Effector memory CD8-positive, alpha-beta T cell (primary cell): ENCODE data around the gene PRDM11.
A peak's percentile ranks its signal among the peaks of the same experiment; 100 is the strongest.

Experiments
- ATAC-seq: fragments of 150-1000 bp; cut with Tn5 transposase; replicated peaks from 2 replicates; pipeline ENCODE4 v1.10.0; 2021; ENCODE audit warnings: mild to moderate bottlenecking, moderate library complexity
- DNase-seq, 3 experiments: peaks; one replicate each; pipeline ENCODE4 v3.0.0; 2021
- H3K27ac Mint-ChIP-seq, 2 donors: one replicate each; pipeline ENCODE4 v1.8.0; 2022; ENCODE audit warnings: mild to moderate bottlenecking in 2 of 2, mixed read lengths in 2 of 2, moderate library complexity in 2 of 2
- H3K27me3 Mint-ChIP-seq, 2 donors: one replicate each; pipeline ENCODE4 v1.8.0; 2022; ENCODE audit warnings: mixed read lengths in 2 of 2
- H3K36me3 Mint-ChIP-seq: one replicate; pipeline ENCODE4 v1.8.0; 2022; ENCODE audit warnings: mild to moderate bottlenecking, moderate library complexity, mixed read lengths; ENCODE audit not compliant: insufficient read depth
- H3K4me1 Mint-ChIP-seq, 2 donors: one replicate each; pipeline ENCODE4 v1.8.0; 2022; ENCODE audit warnings: low read depth in 2 of 2, mixed read lengths in 2 of 2
- H3K4me3 Mint-ChIP-seq, 2 donors: one replicate each; pipeline ENCODE4 v1.8.0; 2022; ENCODE audit warnings: mild to moderate bottlenecking in 2 of 2, mixed read lengths in 2 of 2, moderate library complexity in 2 of 2
- H3K9me3 Mint-ChIP-seq, 2 donors: one replicate each; pipeline ENCODE4 v1.8.0; 2022; ENCODE audit warnings: mixed read lengths in 2 of 2

Gene PRDM11

GRCh38 chr11:45208135-45208534 is 61.7 kb downstream of the PRDM11 start:
- peaks cover 11 to 12% of the 10 kb centered on the region in 2 donors for H3K4me1 Mint-ChIP-seq
- DNase-seq (no peak), ATAC-seq (no peak)
- peaks cover 7% of the 10 kb centered on the region for H3K36me3 Mint-ChIP-seq
- no peaks in the 10 kb centered on the region for H3K9me3 Mint-ChIP-seq
- no peaks in the 10 kb centered on the region for H3K27me3 Mint-ChIP-seq
- no peak overlapping the region for H3K4me3 Mint-ChIP-seq
- no peak overlapping the region for H3K27ac Mint-ChIP-seq

DNA sequence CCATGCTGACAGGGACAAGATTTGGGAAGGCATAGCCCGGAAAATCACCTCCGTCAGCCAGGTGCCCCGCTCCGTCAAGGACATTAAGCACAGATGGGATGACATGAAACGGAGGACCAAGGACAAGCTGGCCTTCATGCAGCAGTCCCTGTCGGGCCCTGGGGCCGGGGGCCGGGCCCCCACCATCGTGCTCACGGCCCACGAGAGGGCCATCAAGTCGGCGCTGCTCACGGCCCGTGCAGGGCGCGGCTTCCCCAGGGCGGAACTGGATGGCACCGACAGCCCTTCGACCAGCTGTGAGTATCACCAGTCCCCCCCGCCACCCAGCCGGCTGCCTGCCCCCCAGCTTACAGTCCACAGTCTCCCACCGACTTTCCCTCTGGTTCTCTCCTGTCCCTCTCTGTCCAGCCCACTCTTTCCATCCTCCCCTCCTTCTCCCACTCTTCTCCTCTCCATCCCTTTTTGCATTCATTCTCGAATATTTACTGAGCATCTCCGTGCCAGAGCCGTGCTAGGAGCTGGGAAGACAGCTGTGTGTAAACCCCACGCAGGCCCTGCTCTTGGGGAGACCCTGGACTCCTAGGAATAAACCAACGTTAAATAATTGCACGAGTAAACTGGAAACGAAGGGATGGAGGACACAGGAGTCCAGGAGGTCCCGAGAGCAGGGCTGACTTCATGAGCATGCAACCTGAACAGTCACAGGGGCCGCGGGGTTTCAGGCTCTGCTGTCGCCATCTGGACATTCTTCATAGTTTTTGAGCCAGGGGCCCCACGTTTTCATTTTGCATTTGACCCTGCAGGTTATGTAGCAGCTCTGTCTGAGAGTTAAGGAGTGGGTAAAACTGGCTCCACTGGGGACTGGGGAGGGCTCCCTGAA is 62.8 kb downstream of the PRDM11 start:
- H3K4me3 Mint-ChIP-seq: no peak overlapping the region
- peak overlapping the region in 1 of 2 donors; percentile 61 for H3K27ac Mint-ChIP-seq
- DNase-seq (no peak), ATAC-seq (no peak)
- peaks cover 7% of the 10 kb centered on the region for H3K36me3 Mint-ChIP-seq
- H3K4me1 Mint-ChIP-seq: peaks cover 10 to 11% of the 10 kb centered on the region in 2 donors
- H3K9me3 Mint-ChIP-seq: no peaks in the 10 kb centered on the region
- H3K27me3 Mint-ChIP-seq: no peaks in the 10 kb centered on the region

DNA sequence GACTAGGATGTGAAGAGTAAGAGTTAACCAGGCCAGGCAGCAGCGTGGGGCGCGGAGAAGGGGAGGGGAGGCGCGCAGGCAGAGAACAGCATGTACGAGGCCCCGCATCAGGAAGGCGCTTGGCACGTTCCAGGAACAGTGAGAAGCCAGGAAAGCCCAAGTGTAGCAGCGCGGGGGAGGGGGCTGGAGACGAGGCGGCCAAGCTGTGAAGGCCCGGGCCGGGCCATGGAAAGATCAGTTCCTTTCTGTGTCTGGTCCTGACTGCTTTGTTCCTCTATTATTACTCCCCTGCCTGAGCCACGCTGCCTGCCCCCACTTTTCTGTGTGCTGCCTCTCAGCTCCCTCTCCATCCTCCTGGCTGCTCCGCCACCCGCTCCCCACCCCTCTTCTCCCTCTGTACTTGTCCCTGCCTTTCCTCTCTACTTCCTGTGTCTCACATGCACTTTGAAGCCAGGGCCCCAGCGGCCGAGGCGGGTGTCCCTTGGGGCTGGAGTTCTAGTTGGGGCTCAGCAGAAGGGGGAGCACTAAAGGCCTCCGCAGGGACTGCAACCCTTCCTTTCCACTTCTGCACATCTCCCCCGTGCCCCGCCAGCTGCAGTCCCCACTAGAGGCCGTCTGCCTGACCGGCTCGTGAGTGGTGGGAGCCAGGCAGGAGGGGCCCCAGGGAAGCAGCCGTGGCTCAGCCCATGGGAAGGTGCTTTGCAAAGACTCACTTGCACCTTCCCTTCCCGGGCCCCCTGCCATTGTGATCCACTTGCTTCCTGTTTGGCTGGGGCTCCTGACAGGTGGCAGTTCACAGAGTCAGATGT is 63.7 kb downstream of the PRDM11 start:
- Mint-ChIP-seq H3K27me3 (no peaks in the 10 kb centered on the region), H3K27ac (no peak overlapping the region), H3K4me1 (peaks cover 10 to 13% of the 10 kb centered on the region in 2 donors), H3K4me3 (no peak overlapping the region), H3K9me3 (no peaks in the 10 kb centered on the region), H3K36me3 (peaks cover 7% of the 10 kb centered on the region)
- no peak for ATAC-seq
- DNase-seq: no peak

DNA sequence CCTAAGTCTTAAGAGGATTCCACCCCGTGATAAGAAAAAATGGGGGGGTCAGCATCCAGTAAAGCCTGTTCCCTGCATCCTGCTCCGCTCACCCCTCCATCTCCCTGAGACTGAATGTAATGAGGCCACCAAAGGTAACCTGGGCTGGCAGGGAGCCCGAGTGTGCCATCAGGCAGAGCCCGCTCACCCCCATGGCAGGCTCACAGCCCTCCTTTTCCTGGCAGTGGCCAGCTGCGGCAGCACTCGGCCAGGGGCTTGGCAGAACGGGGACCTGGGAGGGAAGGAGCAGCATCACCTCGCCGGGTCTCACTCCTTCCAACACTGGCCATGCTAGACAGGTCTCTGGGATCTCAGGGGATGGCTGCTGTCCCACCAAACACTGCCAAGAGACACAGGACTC is 64.4 kb downstream of the PRDM11 start:
- no peak overlapping the region for H3K27ac Mint-ChIP-seq
- H3K4me3 Mint-ChIP-seq: no peak overlapping the region
- no peak for ATAC-seq
- no peak for DNase-seq
- H3K4me1 Mint-ChIP-seq: peaks cover 2 to 12% of the 10 kb centered on the region in 2 donors
- no peaks in the 10 kb centered on the region for H3K27me3 Mint-ChIP-seq
- H3K9me3 Mint-ChIP-seq: no peaks in the 10 kb centered on the region
- peaks cover 7% of the 10 kb centered on the region for H3K36me3 Mint-ChIP-seq

DNA sequence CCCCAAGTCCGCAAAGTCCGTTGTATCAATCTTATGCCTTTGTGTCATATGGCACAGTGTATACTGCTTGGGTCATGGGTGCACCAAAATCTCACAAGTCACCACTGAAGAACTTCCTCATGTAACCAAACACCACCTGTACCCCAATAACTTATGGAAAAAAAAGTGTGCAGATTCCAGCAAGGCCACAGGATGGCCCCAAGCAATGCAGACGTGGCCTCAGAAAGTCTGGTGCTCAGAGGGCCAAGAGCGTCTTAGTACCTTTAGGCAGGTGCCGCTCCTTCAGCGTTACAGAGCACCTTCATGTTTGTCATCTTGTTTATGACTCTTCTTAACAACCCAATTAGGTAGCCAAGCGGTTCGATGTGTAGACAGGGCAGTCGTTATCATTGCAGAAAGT is 65.3 kb downstream of the PRDM11 start:
- ATAC-seq (no peak), DNase-seq (no peak)
- peaks cover 0 to 16% of the 10 kb centered on the region in 2 donors for H3K4me1 Mint-ChIP-seq
- H3K27ac Mint-ChIP-seq: peak overlapping the region in 1 of 2 donors; percentile 20
- H3K4me3 Mint-ChIP-seq: no peak overlapping the region
- H3K27me3 Mint-ChIP-seq: no peaks in the 10 kb centered on the region
- no peaks in the 10 kb centered on the region for H3K9me3 Mint-ChIP-seq
- peaks cover 7% of the 10 kb centered on the region for H3K36me3 Mint-ChIP-seq

GRCh38 chr11:45212566-45213315 is 66.3 kb downstream of the PRDM11 start:
- no peak for DNase-seq
- no peak for ATAC-seq
- no peaks in the 10 kb centered on the region for H3K9me3 Mint-ChIP-seq
- no peak overlapping the region for H3K4me3 Mint-ChIP-seq
- H3K36me3 Mint-ChIP-seq: peaks cover 7% of the 10 kb centered on the region
- no peaks in the 10 kb centered on the region for H3K27me3 Mint-ChIP-seq
- peaks cover 0 to 16% of the 10 kb centered on the region in 2 donors for H3K4me1 Mint-ChIP-seq
- peak overlapping the region in 1 of 2 donors; percentile 62 for H3K27ac Mint-ChIP-seq

- peaks cover 7% of the 10 kb centered on the region for H3K36me3 Mint-ChIP-seq
- no peak overlapping the region for H3K4me3 Mint-ChIP-seq
- ATAC-seq (no peak), DNase-seq (no peak)
- H3K9me3 Mint-ChIP-seq: no peaks in the 10 kb centered on the region
- peaks cover 0 to 16% of the 10 kb centered on the region in 2 donors for H3K4me1 Mint-ChIP-seq
- peak overlapping the region in 1 of 2 donors; percentile 62 for H3K27ac Mint-ChIP-seq
- H3K27me3 Mint-ChIP-seq: no peaks in the 10 kb centered on the region
These were observed 66.9 kb downstream of the PRDM11 start for GRCh38 chr11:45213316-45213665.

GRCh38 chr11:45213717-45214116 is 67.3 kb downstream of the PRDM11 start:
- Mint-ChIP-seq H3K36me3 (peaks cover 7% of the 10 kb centered on the region), H3K9me3 (no peaks in the 10 kb centered on the region), H3K27ac (peak overlapping the region in 1 of 2 donors; percentile 62), H3K4me3 (no peak overlapping the region), H3K27me3 (no peaks in the 10 kb centered on the region), H3K4me1 (peaks cover 0 to 16% of the 10 kb centered on the region in 2 donors)
- ATAC-seq: no peak
- DNase-seq: no peak

GRCh38 chr11:45215098-45215865 is 68.8 kb downstream of the PRDM11 start:
- H3K27ac Mint-ChIP-seq: peak overlapping the region in 1 of 2 donors; percentile 50
- no peaks in the 10 kb centered on the region for H3K27me3 Mint-ChIP-seq
- DNase-seq (no peak), ATAC-seq (no peak)
- peaks cover 0 to 10% of the 10 kb centered on the region in 2 donors for H3K4me1 Mint-ChIP-seq
- no peaks in the 10 kb centered on the region for H3K9me3 Mint-ChIP-seq
- no peak overlapping the region for H3K4me3 Mint-ChIP-seq
- no peaks in the 10 kb centered on the region for H3K36me3 Mint-ChIP-seq

DNA sequence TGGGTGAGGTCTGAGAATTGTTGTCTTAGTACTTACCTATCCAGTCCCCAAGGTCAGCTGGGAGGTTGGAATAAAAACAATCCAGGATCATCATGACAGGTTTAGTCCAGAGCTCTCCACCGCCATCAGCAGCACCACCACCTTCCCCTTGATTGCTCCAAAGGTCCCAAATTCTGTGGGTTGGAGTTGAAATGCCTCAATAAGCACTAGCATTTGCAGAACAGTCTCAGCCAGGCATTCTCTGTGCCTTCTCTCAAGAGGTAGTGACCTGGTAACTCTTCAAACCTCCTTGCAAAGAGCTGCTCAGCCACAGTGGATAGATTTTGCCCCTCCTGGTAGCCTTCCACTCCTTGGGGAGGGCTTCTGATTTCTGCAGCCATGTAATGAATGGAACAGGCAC is 69.6 kb downstream of the PRDM11 start:
- no peak for ATAC-seq
- H3K27ac Mint-ChIP-seq: no peak overlapping the region

GRCh38 chr11:45216901-45217300 is 70.5 kb downstream of the PRDM11 start:
- Mint-ChIP-seq H3K27me3 (no peaks in the 10 kb centered on the region), H3K4me1 (peaks cover 0 to 8% of the 10 kb centered on the region in 2 donors)
- no peak for DNase-seq

More for the DNA sequence above, 69.6 kb downstream of the PRDM11 start:
- no peaks in the 10 kb centered on the region for H3K27me3 Mint-ChIP-seq
- DNase-seq: no peak
- H3K4me1 Mint-ChIP-seq: peaks cover 0 to 8% of the 10 kb centered on the region in 2 donors
- H3K4me3 Mint-ChIP-seq: no peak overlapping the region
- no peaks in the 10 kb centered on the region for H3K9me3 Mint-ChIP-seq
- no peaks in the 10 kb centered on the region for H3K36me3 Mint-ChIP-seq

GRCh38 chr11:45217991-45218390 is 71.6 kb downstream of the PRDM11 start:
- H3K4me3 Mint-ChIP-seq: no peak overlapping the region
- no peaks in the 10 kb centered on the region for H3K9me3 Mint-ChIP-seq
- no peak for DNase-seq
- ATAC-seq: no peak
- H3K27ac Mint-ChIP-seq: no peak overlapping the region
- no peaks in the 10 kb centered on the region for H3K36me3 Mint-ChIP-seq
- no peaks in the 10 kb centered on the region for H3K27me3 Mint-ChIP-seq
- H3K4me1 Mint-ChIP-seq: peaks cover 0 to 8% of the 10 kb centered on the region in 2 donors

More at GRCh38 chr11:45216901-45217300, 70.5 kb downstream of the PRDM11 start:
- Mint-ChIP-seq H3K36me3 (no peaks in the 10 kb centered on the region), H3K9me3 (no peaks in the 10 kb centered on the region), H3K4me3 (no peak overlapping the region), H3K27ac (no peak overlapping the region)
- no peak for ATAC-seq
